ENCODE data around the gene USH1G. TPM values are rescaled to one million over a fixed set of nuclear protein-coding genes. Genes with fewer than 3 reads are reported as not detected.

Gene USH1G
- total and polyA plus RNA-seq, 2 of the 13 experiments (the other 11 are each of a cell fraction or from before 2014, with no cell fraction given) = 0.04 TPM; not detected in 1

GRCh38 chr17:74919440-74920305 lies 3.4 kb downstream of the USH1G start (continued):
- TF ChIP-seq ZBTB37 (CRISPR knock-in tag; IDR thresholded peaks at IDR 0.05) (no peak), KDM5B (CRISPR knock-in tag; IDR thresholded peaks at IDR 0.05; ENCODE audit: borderline replicate concordance) (peak; percentile 33; the same call in 1 of the 2 replicates), GATAD2A (CRISPR knock-in tag; IDR thresholded peaks at IDR 0.05) (peak; percentile 13; the same call in 1 of the 2 replicates), ZBTB44 (CRISPR knock-in tag; IDR thresholded peaks at IDR 0.05) (no peak), MEIS1 (CRISPR knock-in tag; IDR thresholded peaks at IDR 0.05; ENCODE audit: borderline replicate concordance) (no peak), SALL1 (CRISPR knock-in tag; IDR thresholded peaks at IDR 0.05) (0 out of 2 replicates have a peak, but pooled peaks have one; percentile 26), PHF20 (CRISPR knock-in tag; IDR thresholded peaks at IDR 0.05) (no peak), ZNF747 (CRISPR knock-in tag; IDR thresholded peaks at IDR 0.05; ENCODE audit: borderline replicate concordance) (no peak), KAT8 (CRISPR knock-in tag; IDR thresholded peaks at IDR 0.05) (0 out of 2 replicates have a peak, but pooled peaks have one; percentile 27), ZNF24 (IDR thresholded peaks at IDR 0.05) (no peak), TFDP1 (CRISPR knock-in tag; IDR thresholded peaks at IDR 0.05; ENCODE audit: borderline replicate concordance) (peak; percentile 71; the same call in 1 of the 2 replicates), ZNF564 (CRISPR knock-in tag; IDR thresholded peaks at IDR 0.05) (no peak), ZNF574 (CRISPR knock-in tag; IDR thresholded peaks at IDR 0.05) (peak; percentile 18; the same call in 1 of the 2 replicates), ZNF776 (CRISPR knock-in tag; IDR thresholded peaks at IDR 0.05) (peak; percentile 24; the same call in 1 of the 2 replicates), MYC (CRISPR knock-in tag; IDR thresholded peaks at IDR 0.05; ENCODE audit: borderline replicate concordance) (peak; percentile 4; the same call in 1 of the 2 replicates), ZFP91 (CRISPR knock-in tag; IDR thresholded peaks at IDR 0.05; ENCODE audit: borderline replicate concordance) (peak; percentile 50; the same call in 1 of the 2 replicates), ZNF263 (CRISPR knock-in tag; IDR thresholded peaks at IDR 0.05) (peak; percentile 39; the same call in 1 of the 2 replicates), NR2F6 (IDR thresholded peaks at IDR 0.05) (peak; percentile 60; the same call in 1 of the 2 replicates), NR2F6 (CRISPR knock-in tag; IDR thresholded peaks at IDR 0.05) (peak; percentile 81), NFYC (CRISPR knock-in tag; IDR thresholded peaks at IDR 0.05) (no peak), IKZF4 (CRISPR knock-in tag; IDR thresholded peaks at IDR 0.05; ENCODE audit: borderline replicate concordance, low read depth, not compliant biosample characterization) (no peak)

Measured in HepG2 (cell line).